Small intestine (tissue), 7 donors: ENCODE results near the gene LRP1. TPM values are rescaled to one million over a fixed set of nuclear protein-coding genes. Genes with fewer than 3 reads are reported as not detected.
A peak's percentile ranks its signal among the peaks of the same experiment; 100 is the strongest.

Source experiments
- DNase-seq, 2 donors: peaks; one replicate each; pipeline versions ENCODE4 v3.0.0 to v3.0.0-alpha.2; 2013
- FAIRE-seq: peaks from 2 replicates; lab custom pipeline; 2012; peaks lifted over from hg19 to GRCh38; lab: Jason Lieb, UNC
- H3K27ac ChIP-seq, 3 donors: one replicate each; pipeline ENCODE4 v1.5.1; 2013; ENCODE audit warnings: low read length in 2 of 3, mild to moderate bottlenecking in 2 of 3, control low read depth in 1 of 3, inconsistent platforms in 1 of 3, low read depth in 1 of 3, moderate library complexity in 1 of 3
- H3K27me3 ChIP-seq, 3 donors: one replicate each; pipeline ENCODE4 v1.6.1; 2013; ENCODE audit warnings: low read length in 3 of 3, inconsistent platforms in 1 of 3; ENCODE audit not compliant: control insufficient read depth in 3 of 3, insufficient read depth in 3 of 3
- H3K36me3 ChIP-seq, 3 donors: one replicate each; pipeline ENCODE4 v1.6.1; 2013; ENCODE audit warnings: low read length in 3 of 3, inconsistent platforms in 1 of 3, low read depth in 1 of 3, mild to moderate bottlenecking in 1 of 3, moderate library complexity in 1 of 3; ENCODE audit not compliant: control insufficient read depth in 3 of 3, insufficient read depth in 2 of 3
- H3K4me1 ChIP-seq, 3 donors: one replicate each; pipeline ENCODE4 v1.6.1; 2013; ENCODE audit warnings: low read length in 2 of 3, inconsistent platforms in 1 of 3, low read depth in 1 of 3, mild to moderate bottlenecking in 1 of 3, moderate library complexity in 1 of 3; ENCODE audit not compliant: control insufficient read depth in 3 of 3, insufficient read depth in 2 of 3
- H3K4me3 ChIP-seq, 3 donors: one replicate each; pipeline ENCODE4 v1.5.1; 2013; ENCODE audit warnings: low read length in 3 of 3, control low read depth in 1 of 3, inconsistent platforms in 1 of 3, low read depth in 1 of 3, mild to moderate bottlenecking in 1 of 3, moderate library complexity in 1 of 3
- H3K9me3 ChIP-seq, 2 donors: one replicate each; pipeline ENCODE4 v1.6.1; 2013; ENCODE audit warnings: low read depth in 1 of 2, low read length in 1 of 2; ENCODE audit not compliant: control insufficient read depth in 2 of 2, insufficient read depth in 1 of 2
- WGBS, 3 donors: extraction: QIAGEN DNeasy Blood & Tissue Kit; methylation state at CpG; one replicate each; pipeline ENCODE4 v1.1.7; 2013; 5-methylcytosine and 5-hydroxymethylcytosine counted together
- polyA plus RNA-seq, 4 donors: library from polyadenylated mRNA; stranded (reverse) in 3 of 4; unstranded in 1 of 4; fragments of 200-250 nt in 3 of 4; fragments of 120-200 nt in 1 of 4; gene quantifications; one replicate each; pipeline versions ENCODE4 v1.2.1 to v1.2.3, GENCODE V29; 2013
- donor health status: healthy with polysubstance abuse.
- donor health status: control.
- donor health status: control.
- donor health status: Bipolar disorder and iron deficiency.
- donor health status: healthy.

The LRP1 gene
- polyA plus RNA-seq, 4 donors = 24.3 to 55.3 (median 41.6) TPM

GRCh38 chr12:57127101-57127725 lies 1.1 kb upstream of the LRP1 start:
- peaks cover 0 to 10% (median 0%) of the 10 kb centered on the region in 3 donors for H3K36me3 ChIP-seq
- no peaks in the 10 kb centered on the region for H3K9me3 ChIP-seq
- 2 to 6% (median 4%) methylated on average over 26 of the region's 26 CpGs for WGBS, 3 donors
- H3K27me3 ChIP-seq = no peaks in the 10 kb centered on the region
- FAIRE-seq (no peak), DNase-seq (peak; percentile 93 to 96)
- H3K4me3 ChIP-seq = peak overlapping the region; percentile 49 to 78 (median 76)
- peaks cover 1 to 36% (median 11%) of the 10 kb centered on the region in 3 donors for H3K4me1 ChIP-seq
- H3K27ac ChIP-seq = peak overlapping the region; percentile 90 to 99 (median 97)

DNA sequence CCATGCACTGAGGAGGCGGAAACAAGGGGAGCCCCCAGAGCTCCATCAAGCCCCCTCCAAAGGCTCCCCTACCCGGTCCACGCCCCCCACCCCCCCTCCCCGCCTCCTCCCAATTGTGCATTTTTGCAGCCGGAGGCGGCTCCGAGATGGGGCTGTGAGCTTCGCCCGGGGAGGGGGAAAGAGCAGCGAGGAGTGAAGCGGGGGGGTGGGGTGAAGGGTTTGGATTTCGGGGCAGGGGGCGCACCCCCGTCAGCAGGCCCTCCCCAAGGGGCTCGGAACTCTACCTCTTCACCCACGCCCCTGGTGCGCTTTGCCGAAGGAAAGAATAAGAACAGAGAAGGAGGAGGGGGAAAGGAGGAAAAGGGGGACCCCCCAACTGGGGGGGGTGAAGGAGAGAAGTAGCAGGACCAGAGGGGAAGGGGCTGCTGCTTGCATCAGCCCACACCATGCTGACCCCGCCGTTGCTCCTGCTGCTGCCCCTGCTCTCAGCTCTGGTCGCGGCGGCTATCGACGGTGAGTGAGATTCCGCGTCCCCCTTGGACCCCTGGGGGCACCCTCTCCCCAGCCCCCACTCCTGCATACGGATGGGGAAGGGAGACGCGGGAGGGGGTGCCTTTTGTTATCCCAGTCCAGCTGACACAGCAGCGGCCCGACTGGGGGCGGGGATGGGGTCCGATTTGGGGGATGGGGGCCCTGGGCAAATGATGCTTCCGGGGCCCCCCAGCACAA lies 400 bp downstream of the LRP1 start:
- 2 to 6% (median 4%) methylated on average over 28 to 35 of the region's 35 CpGs for WGBS, 3 donors
- no peaks in the 10 kb centered on the region for H3K9me3 ChIP-seq
- H3K27me3 ChIP-seq = no peaks in the 10 kb centered on the region
- peak overlapping the region; percentile 66 to 78 (median 76) for H3K4me3 ChIP-seq
- H3K27ac ChIP-seq = peak overlapping the region; percentile 13 to 99 (median 57)
- FAIRE-seq = no peak
- peaks cover 1 to 48% (median 13%) of the 10 kb centered on the region in 3 donors for H3K4me1 ChIP-seq
- DNase-seq = peak in 1 of 2 donors; percentile 44
- peaks cover 0 to 22% (median 0%) of the 10 kb centered on the region in 3 donors for H3K36me3 ChIP-seq

DNA sequence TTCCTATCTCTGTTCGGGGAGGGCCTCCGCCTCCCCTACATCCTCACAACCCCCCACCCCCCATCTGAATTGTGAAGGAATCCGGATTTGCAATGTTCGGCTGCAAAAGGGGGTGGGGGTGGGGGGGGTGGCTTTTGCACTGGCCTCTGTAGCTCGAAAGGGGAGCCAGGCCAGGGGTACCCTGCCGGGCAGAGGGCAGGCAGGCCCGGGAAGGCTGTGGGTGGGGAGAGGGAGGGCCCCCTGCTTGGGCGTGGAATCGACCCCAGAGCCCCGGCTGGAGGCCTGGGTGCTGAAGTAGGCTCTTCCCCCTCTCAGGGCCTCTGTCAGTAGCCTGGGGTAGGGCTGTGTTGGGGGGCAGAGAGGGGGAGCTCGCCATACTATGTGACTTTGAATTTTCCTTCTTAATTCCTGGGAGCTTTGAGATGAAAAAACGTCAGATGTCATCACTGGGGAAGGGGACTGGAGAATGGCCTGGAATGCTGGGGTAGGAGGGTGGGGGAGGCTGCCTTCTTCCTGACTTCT lies 1.1 kb downstream of the LRP1 start:
- DNase-seq = peak in 1 of 2 donors; percentile 57
- Histone ChIP-seq H3K27me3 (no peaks in the 10 kb centered on the region), H3K4me3 (peak overlapping the region; percentile 66 to 78 (median 76)), H3K27ac (peak overlapping the region; percentile 45 to 99 (median 50)), H3K4me1 (peaks cover 1 to 54% (median 15%) of the 10 kb centered on the region in 3 donors), H3K9me3 (no peaks in the 10 kb centered on the region), H3K36me3 (peaks cover 0 to 29% (median 0%) of the 10 kb centered on the region in 3 donors)
- FAIRE-seq = no peak
- WGBS, 3 donors = 10 to 14% (median 14%) methylated on average over 11 to 12 of the region's 12 CpGs

DNA sequence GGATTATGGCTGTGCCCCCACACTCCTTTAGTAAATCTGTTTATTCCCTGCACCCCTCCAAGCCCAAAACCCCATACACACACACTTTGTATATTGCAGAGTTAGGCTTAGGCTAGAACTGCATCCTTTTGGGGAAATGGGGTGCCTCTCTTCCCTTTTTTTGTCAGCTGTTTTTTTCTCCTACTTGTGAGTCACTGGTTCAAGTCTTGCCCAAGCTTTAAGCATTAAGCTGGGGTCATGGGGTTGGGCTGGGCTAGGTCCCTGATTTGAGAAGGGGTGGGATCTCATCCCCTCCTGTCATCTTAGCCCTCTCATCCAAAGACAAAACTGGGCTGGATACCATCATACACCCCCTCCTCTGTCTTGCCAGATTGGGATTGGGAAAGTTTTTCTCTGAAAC lies 1.6 kb downstream of the LRP1 start:
- H3K27ac ChIP-seq = peak overlapping the region; percentile 6 to 99 (median 50)
- DNase-seq (peak in 1 of 2 donors; percentile 43), FAIRE-seq (no peak)
- no peaks in the 10 kb centered on the region for H3K27me3 ChIP-seq
- H3K36me3 ChIP-seq = peaks cover 0 to 32% (median 0%) of the 10 kb centered on the region in 3 donors
- peaks cover 1 to 55% (median 15%) of the 10 kb centered on the region in 3 donors for H3K4me1 ChIP-seq
- H3K9me3 ChIP-seq = no peaks in the 10 kb centered on the region
- peak overlapping the region in 2 of 3 donors; percentile 76 to 78 for H3K4me3 ChIP-seq

- peak overlapping the region; percentile 3 to 29 (median 17) for H3K27ac ChIP-seq
- WGBS, 3 donors = 15 to 46% (median 26%) methylated on average over 2 of the region's 2 CpGs
- no peaks in the 10 kb centered on the region for H3K9me3 ChIP-seq
- no peaks in the 10 kb centered on the region for H3K27me3 ChIP-seq
- H3K36me3 ChIP-seq = peaks cover 0 to 42% (median 4%) of the 10 kb centered on the region in 3 donors
- FAIRE-seq (no peak), DNase-seq (peak; percentile 66 to 72)
- peaks cover 1 to 64% (median 15%) of the 10 kb centered on the region in 3 donors for H3K4me1 ChIP-seq
- peak overlapping the region in 2 of 3 donors; percentile 76 to 78 for H3K4me3 ChIP-seq
Observed at GRCh38 chr12:57130941-57131340, 2.7 kb downstream of the LRP1 start.

GRCh38 chr12:57131896-57132744 lies 3.8 kb downstream of the LRP1 start:
- Histone ChIP-seq H3K4me1 (peaks cover 1 to 59% (median 15%) of the 10 kb centered on the region in 3 donors), H3K36me3 (peaks cover 0 to 49% (median 4%) of the 10 kb centered on the region in 3 donors), H3K27ac (peak overlapping the region in 1 of 3 donors; percentile 68), H3K4me3 (no peak overlapping the region), H3K9me3 (no peaks in the 10 kb centered on the region), H3K27me3 (no peaks in the 10 kb centered on the region)
- FAIRE-seq (no peak), DNase-seq (no peak)
- WGBS, 3 donors = 54 to 61% (median 58%) methylated on average over 9 of the region's 9 CpGs

DNA sequence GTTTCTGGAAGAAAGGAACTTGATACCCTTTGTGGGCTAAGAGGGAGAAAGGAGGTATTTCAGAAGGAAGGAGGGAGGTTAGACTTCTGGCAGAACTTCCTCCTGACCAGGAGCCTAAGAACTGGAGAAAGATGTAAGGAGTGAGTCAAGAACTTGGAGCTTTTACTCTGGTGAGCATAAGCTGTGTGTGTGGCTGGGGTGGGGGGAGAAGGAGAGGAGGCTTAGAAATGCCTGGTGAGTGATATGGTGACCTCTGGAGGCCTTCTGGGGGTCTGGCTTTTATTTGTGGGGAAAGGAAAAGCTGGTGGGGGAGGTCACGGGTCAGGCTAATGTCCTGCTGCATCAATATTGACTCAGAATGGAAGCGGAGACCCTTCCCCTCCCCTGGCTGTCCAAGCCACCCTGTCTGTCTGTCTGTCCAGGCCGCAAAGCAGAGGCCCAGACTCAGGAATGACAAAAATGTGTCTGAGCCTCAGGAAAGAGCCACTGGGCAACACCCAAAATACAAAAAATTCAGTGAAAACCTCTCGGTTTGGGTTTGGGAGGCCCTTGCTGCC lies 4.8 kb downstream of the LRP1 start:
- no peak for FAIRE-seq
- DNase-seq = no peak
- Histone ChIP-seq H3K4me3 (no peak overlapping the region), H3K27ac (peak overlapping the region in 2 of 3 donors; percentile 22 to 68), H3K4me1 (peaks cover 5 to 67% (median 15%) of the 10 kb centered on the region in 3 donors), H3K27me3 (no peaks in the 10 kb centered on the region), H3K36me3 (peaks cover 0 to 57% (median 4%) of the 10 kb centered on the region in 3 donors), H3K9me3 (no peaks in the 10 kb centered on the region)
- WGBS, 3 donors = 66 to 91% (median 78%) methylated on average over 4 of the region's 4 CpGs
